Calu3 (cell line): ENCODE measurements around the gene ART5. TPM values are rescaled to one million over a fixed set of nuclear protein-coding genes. Genes with fewer than 3 reads are reported as not detected.

Source experiments
- Bru-seq: library from RNA; stranded (reverse); fragments of 400-500 nt; gene quantifications from one replicate; lab custom pipeline; 2021; lab: Mats Ljungman, UMichigan
- BruChase-seq, 2 experiments: library from RNA; stranded (reverse); fragments of 400-500 nt; gene quantifications; one replicate each; lab custom pipeline; 2021; lab: Mats Ljungman, UMichigan
- BruUV-seq: library from RNA; stranded (reverse); fragments of 400-500 nt; replicated peaks from 2 replicates; lab custom pipeline; 2021; lab: Mats Ljungman, UMichigan
- CTCF ChIA-PET: fragments of 300-600 bp; sonication (Branson Sonifier 250); formaldehyde crosslinking; loops from one replicate; lab custom pipeline; 2022; ENCODE audit warnings: antibody characterized with exemption; lab: Charles Lee
- DNase-seq: peaks from one replicate; pipeline ENCODE4 v3.0.0; 2022
- H3K27ac Mint-ChIP-seq: one replicate; pipeline ENCODE4 v1.8.0; 2022; ENCODE audit warnings: mixed read lengths; ENCODE audit not compliant: unreplicated experiment
- H3K27me3 Mint-ChIP-seq: one replicate; pipeline ENCODE4 v1.8.0; 2022; ENCODE audit warnings: mixed read lengths; ENCODE audit not compliant: unreplicated experiment
- H3K36me3 Mint-ChIP-seq: one replicate; pipeline ENCODE4 v1.8.0; 2022; ENCODE audit warnings: mild to moderate bottlenecking, moderate library complexity, mixed read lengths; ENCODE audit not compliant: insufficient read depth, unreplicated experiment
- H3K4me1 Mint-ChIP-seq: one replicate; pipeline ENCODE4 v1.8.0; 2022; ENCODE audit warnings: mild to moderate bottlenecking, low read depth, mixed read lengths; ENCODE audit not compliant: unreplicated experiment
- H3K4me3 Mint-ChIP-seq: one replicate; pipeline ENCODE4 v1.8.0; 2022; ENCODE audit warnings: mild to moderate bottlenecking, low read depth, moderate library complexity, mixed read lengths; ENCODE audit not compliant: unreplicated experiment
- H3K9me3 Mint-ChIP-seq: one replicate; pipeline ENCODE4 v1.8.0; 2022; ENCODE audit warnings: low read depth, mixed read lengths; ENCODE audit not compliant: unreplicated experiment
- intact Hi-C: fragments of 100-400 bp; cut with micrococcal nuclease; formaldehyde crosslinking; loops from one replicate; pipeline ENCODE4 v1.10.0; 2022; ENCODE audit not compliant: unreplicated experiment
- long read RNA-seq: library from polyadenylated mRNA; stranded (forward); transcript quantifications from one replicate; pipeline ENCODE4 v2.0.0, GENCODE V29; 2022
- total RNA-seq: library from RNA; stranded (reverse); gene quantifications from 2 replicates; pipeline ENCODE4 v1.2.3, GENCODE V29; 2022
- TF ChIP-seq, protein P1 (sequence below): fragments of 200-600 bp; IDR thresholded peaks from one replicate; pipeline ENCODE4 v1.8.0; 2022; ENCODE audit warnings: antibody characterized with exemption; ENCODE audit not compliant: unreplicated experiment

Gene ART5, protein sequence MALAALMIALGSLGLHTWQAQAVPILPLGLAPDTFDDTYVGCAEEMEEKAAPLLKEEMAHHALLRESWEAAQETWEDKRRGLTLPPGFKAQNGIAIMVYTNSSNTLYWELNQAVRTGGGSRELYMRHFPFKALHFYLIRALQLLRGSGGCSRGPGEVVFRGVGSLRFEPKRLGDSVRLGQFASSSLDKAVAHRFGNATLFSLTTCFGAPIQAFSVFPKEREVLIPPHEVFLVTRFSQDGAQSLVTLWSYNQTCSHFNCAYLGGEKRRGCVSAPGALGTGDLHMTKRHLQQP
- total RNA-seq (not detected in 2 replicates), Bru-seq, nascent RNA (not detected), BruChase-seq, experiment 1, labeled RNA remaining after a 6-hour chase (percentile 17 among the genes with signal in this experiment), BruChase-seq, experiment 2, labeled RNA remaining after a 2-hour chase (not detected)
- long read RNA-seq = 0 reads

DNA sequence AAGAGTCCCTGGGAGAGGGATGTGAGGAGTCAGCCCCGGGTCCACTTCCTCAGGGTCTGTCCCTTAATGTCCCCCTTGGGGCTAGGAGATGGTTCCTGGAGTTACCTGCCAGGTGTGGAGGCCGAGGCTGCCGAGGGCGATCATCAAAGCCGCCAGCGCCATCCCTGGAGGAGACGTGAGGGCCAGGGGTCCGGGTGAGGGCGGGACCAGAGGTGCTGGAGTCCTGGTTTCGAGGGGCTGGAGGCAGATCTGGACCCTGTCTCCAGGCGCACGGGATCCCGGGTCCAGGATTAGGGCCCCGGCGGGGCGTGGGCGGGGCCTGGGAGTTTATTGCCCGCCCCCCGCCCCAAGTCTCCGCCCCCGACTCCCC is at the start of gene ART5:
ART5 (minus strand) TSS at position 292 of the 370 bp plus-strand sequence; CDS start at position 162, 130 bp downstream.
- no peak for DNase-seq
- no TSS peak for BruUV-seq
- TF ChIP-seq, protein P1, sequence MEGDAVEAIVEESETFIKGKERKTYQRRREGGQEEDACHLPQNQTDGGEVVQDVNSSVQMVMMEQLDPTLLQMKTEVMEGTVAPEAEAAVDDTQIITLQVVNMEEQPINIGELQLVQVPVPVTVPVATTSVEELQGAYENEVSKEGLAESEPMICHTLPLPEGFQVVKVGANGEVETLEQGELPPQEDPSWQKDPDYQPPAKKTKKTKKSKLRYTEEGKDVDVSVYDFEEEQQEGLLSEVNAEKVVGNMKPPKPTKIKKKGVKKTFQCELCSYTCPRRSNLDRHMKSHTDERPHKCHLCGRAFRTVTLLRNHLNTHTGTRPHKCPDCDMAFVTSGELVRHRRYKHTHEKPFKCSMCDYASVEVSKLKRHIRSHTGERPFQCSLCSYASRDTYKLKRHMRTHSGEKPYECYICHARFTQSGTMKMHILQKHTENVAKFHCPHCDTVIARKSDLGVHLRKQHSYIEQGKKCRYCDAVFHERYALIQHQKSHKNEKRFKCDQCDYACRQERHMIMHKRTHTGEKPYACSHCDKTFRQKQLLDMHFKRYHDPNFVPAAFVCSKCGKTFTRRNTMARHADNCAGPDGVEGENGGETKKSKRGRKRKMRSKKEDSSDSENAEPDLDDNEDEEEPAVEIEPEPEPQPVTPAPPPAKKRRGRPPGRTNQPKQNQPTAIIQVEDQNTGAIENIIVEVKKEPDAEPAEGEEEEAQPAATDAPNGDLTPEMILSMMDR = no peak
- Mint-ChIP-seq H3K4me1 (peaks cover 14% of the 10 kb centered on the region), H3K27me3 (peaks cover 65% of the 10 kb centered on the region), H3K27ac (no peak within 1 kb of the TSS), H3K4me3 (peak within 1 kb of the TSS; percentile 68), H3K9me3 (no peaks in the 10 kb centered on the region), H3K36me3 (peaks cover 11% of the 10 kb centered on the region)
- intact Hi-C loops = no loop called here
- CTCF ChIA-PET = no interaction called here

DNA sequence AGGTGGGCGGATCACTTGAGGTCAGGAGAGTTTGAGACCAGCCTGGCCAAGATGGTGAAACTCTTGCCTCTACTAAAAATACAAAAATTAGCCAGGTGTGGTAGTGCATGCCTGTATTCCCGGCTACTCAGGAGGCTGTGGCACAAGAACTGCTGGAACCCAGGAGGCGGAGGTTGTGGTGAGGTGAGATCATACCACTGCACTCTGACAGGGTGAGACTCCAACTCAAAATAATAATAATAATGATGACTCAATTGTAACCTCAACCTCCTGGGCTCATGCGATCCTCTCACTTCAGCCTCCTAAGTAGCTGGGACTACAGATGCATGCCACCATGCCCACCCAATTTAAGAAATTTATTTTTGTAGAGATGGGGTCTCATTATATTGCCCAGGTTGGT is 45.0 kb upstream of the ART5 start:
- H3K4me3 Mint-ChIP-seq = no peak overlapping the region

DNA sequence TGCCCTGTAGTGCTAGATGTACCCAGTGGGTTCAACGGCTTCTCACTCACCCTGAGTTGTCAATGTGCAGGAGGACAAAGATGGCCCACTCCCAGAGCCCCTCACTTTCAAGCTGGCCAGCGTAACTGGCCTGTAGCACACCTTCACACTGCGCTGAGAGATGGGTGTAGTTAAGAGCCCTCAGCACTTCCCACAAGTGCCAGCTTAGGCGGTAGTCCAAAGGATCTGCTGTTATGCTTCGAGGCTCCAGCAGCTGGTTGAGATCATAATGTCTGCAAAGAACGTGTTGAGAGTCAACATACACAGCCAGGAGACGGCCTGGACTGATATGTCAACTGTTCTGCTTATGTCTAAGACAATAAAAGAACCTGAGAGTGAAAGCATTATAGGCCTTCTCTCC is 44.1 kb upstream of the ART5 start:
- Mint-ChIP-seq H3K9me3 (no peaks in the 10 kb centered on the region), H3K4me1 (no peaks in the 10 kb centered on the region), H3K36me3 (peaks cover 60% of the 10 kb centered on the region), H3K4me3 (no peak overlapping the region), H3K27me3 (no peaks in the 10 kb centered on the region), H3K27ac (no peak overlapping the region)
- intact Hi-C loops = no loop called here
- TF ChIP-seq, protein P1 = no peak
- CTCF ChIA-PET = no interaction called here
- no peak for DNase-seq
- BruUV-seq = no TSS peak

More for the DNA sequence above, 45.0 kb upstream of the ART5 start:
- intact Hi-C loops = no loop called here
- Mint-ChIP-seq H3K27ac (no peak overlapping the region), H3K27me3 (no peaks in the 10 kb centered on the region), H3K36me3 (peaks cover 60% of the 10 kb centered on the region), H3K4me1 (no peaks in the 10 kb centered on the region), H3K9me3 (no peaks in the 10 kb centered on the region)
- BruUV-seq = no TSS peak
- TF ChIP-seq, protein P1 = no peak
- no peak for DNase-seq
- CTCF ChIA-PET = no interaction called here

DNA sequence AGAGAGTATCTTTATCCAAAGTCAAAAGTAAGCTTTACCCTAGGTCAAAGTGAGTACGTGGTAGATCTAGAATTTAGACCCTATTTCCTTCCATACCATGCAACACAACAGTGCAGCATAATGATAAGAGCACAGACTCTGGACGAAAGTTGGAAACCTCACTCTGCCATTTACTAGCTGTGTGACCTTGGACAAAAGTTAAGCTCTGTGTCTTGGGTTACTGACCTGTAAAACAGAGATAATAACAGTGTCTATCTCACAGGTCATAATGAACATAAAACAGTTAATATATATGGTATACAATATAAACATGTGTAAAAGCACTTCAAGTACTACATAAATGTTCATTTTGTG is 43.0 kb upstream of the ART5 start:
- Mint-ChIP-seq H3K36me3 (peaks cover 65% of the 10 kb centered on the region), H3K9me3 (no peaks in the 10 kb centered on the region), H3K27me3 (no peaks in the 10 kb centered on the region), H3K4me1 (no peaks in the 10 kb centered on the region), H3K4me3 (no peak overlapping the region), H3K27ac (no peak overlapping the region)
- CTCF ChIA-PET = interaction anchor here (0.7 kb wide), 1 partner anchor 1243 kb away, joined by 4 read pairs; no protein-coding TSS in a partner anchor
- no peak for DNase-seq
- intact Hi-C loops = no loop called here
- no TSS peak for BruUV-seq
- TF ChIP-seq, protein P1 = no peak
